Activated naive CD4-positive, alpha-beta T cell treated with anti-CD3 and anti-CD28 coated beads, Interleukin-2, amount 10 ng/mL, durations not matched to agents 7 days and 5 days (primary cell): ENCODE data around the gene ZNF746.

Experiments
- CTCF ChIA-PET: fragments of 350-600 bp; sonication (Branson Sonifier 250); formaldehyde crosslinking; loops from one replicate; lab custom pipeline; 2021; ENCODE audit warnings: antibody characterized with exemption; lab: Charles Lee
- DNase-seq: peaks from one replicate; pipeline ENCODE4 v3.0.0-alpha.2; 2020
- H3K27ac Mint-ChIP-seq: one replicate; pipeline ENCODE4 v1.8.0; 2021; ENCODE audit warnings: mild to moderate bottlenecking, moderate library complexity, mixed read lengths
- H3K27me3 Mint-ChIP-seq: one replicate; pipeline ENCODE4 v1.8.0; 2021; ENCODE audit warnings: mild to moderate bottlenecking, mixed read lengths
- H3K36me3 Mint-ChIP-seq: one replicate; pipeline ENCODE4 v1.8.0; 2021; ENCODE audit warnings: mixed read lengths
- H3K4me1 Mint-ChIP-seq: one replicate; pipeline ENCODE4 v1.8.0; 2021; ENCODE audit warnings: mixed read lengths
- H3K4me3 Mint-ChIP-seq: one replicate; pipeline ENCODE4 v1.8.0; 2021; ENCODE audit warnings: mild to moderate bottlenecking, moderate library complexity, mixed read lengths
- H3K9me3 Mint-ChIP-seq: one replicate; pipeline ENCODE4 v1.8.0; 2021; ENCODE audit warnings: mixed read lengths

Gene ZNF746

DNA sequence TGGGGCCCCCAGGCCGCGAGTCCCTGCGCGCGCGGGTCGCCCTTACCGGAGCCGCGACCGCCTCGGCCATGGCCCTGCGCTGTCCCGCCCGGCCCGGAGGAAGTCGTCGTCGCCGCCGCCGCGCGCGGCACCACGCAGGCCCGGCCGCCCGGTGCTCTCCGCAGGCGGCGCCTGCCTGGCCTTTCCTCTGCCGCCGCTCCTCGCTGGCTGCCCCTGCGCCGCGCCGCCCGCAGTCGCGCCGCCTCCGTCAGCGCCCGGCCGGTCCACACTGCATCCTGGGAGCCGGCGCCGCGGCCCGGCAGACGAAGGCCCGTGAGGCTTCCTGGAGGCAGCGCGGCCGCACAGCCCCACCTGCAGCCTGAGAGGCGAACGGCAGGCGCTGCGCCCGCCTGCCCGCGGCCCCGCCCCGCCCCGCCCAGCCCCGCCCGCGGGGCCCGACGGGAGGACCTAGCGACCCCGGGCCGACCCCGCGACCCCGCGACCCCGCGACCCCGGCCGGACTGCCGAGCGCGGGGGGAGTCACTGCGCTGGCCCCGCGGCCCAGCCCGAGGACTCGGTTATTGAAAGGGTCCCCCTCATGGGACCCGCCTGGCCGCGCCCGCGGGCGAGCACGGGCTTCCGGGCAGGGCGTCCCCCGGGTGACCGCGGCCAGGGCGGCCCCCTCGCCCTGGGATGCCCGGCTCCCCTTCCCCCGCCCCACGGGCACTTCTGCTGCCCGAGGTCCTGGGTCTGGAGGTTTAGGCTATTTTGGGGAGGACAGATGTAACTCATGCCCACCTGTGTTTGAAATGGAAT is at the start of gene ZNF746:
Gene ZNF746 (minus strand): TSS at position 343 of the 795 bp plus-strand sequence. CDS start 273 bp downstream, at position 70.
- H3K4me3 Mint-ChIP-seq: peak within 1 kb of the TSS; percentile 90
- H3K36me3 Mint-ChIP-seq: peaks cover 24% of the 10 kb centered on the region
- CTCF ChIA-PET: no interaction called here
- H3K4me1 Mint-ChIP-seq: peaks cover 42% of the 10 kb centered on the region
- peak within 1 kb of the TSS; percentile 89 for H3K27ac Mint-ChIP-seq
- DNase-seq: peak; percentile 85
- peaks cover 10% of the 10 kb centered on the region for H3K27me3 Mint-ChIP-seq
- H3K9me3 Mint-ChIP-seq: no peaks in the 10 kb centered on the region

DNA sequence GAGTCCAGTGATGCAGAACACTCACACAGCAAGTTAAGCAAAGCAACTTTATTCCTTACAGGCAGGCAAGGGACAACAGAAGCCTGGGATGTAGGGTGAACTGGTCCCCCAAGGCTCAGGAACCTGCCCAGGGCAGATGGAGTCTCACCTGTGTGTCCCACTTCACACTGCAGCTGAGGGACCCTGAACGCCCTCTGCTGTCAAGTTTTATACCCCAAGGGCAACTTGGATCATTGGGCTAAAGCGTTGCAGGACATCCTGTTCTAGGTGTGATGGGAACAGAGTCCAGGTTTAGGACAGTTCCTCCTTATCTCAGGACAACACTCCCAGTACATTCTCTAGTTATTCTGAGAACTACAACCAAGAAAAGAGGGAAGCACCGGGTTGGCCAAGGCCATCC is 49.5 kb upstream of the ZNF746 start:
- DNase-seq: no peak
- H3K27me3 Mint-ChIP-seq: no peaks in the 10 kb centered on the region
- peaks cover 2% of the 10 kb centered on the region for H3K9me3 Mint-ChIP-seq
- CTCF ChIA-PET: no interaction called here
- H3K27ac Mint-ChIP-seq: no peak overlapping the region
- H3K4me1 Mint-ChIP-seq: no peaks in the 10 kb centered on the region
- peaks cover 60% of the 10 kb centered on the region for H3K36me3 Mint-ChIP-seq
- H3K4me3 Mint-ChIP-seq: no peak overlapping the region

DNA sequence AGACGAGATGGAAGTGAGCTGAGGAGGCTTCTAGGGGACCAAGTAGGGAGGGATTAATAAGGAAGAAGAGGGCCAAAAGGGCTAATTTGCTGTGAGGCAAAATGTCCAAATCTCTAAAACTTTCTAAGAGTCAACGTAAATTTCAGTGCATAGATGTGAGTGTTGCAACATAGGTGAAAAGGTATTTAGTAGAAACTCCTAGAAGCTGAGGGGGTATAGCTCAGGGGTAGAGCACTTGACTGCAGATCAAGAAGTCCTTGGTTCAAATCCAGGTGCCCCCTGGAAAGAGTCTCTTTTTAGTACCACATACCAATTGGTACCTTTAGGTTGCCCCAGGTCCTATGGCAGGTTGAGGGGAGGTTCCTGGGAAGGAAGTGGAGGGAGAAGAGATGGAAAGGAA is 48.7 kb upstream of the ZNF746 start:
- Mint-ChIP-seq H3K9me3 (peaks cover 3% of the 10 kb centered on the region), H3K27me3 (no peaks in the 10 kb centered on the region), H3K4me3 (no peak overlapping the region), H3K36me3 (peaks cover 52% of the 10 kb centered on the region), H3K4me1 (no peaks in the 10 kb centered on the region), H3K27ac (no peak overlapping the region)
- DNase-seq: no peak
- CTCF ChIA-PET: no interaction called here

DNA sequence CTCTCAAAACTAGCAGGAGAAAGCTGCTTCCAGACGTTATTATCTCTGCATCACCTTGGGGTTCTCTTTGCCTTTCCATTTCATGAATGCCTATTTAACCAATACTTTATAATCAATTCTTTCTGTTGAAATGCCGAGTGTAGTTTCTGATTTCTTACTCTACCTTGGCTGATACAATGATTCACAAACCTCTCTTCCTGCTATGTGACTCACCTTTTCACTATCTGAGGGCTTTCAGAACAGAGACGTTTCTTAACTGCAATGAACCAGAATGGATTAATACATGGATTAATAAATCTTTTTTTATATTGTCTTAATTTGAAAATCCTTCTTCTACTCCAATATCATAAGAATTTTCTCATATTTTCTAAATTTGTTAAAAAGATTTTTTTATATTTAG is 46.4 kb upstream of the ZNF746 start:
- Mint-ChIP-seq H3K27ac (no peak overlapping the region), H3K4me3 (no peak overlapping the region), H3K36me3 (peaks cover 43% of the 10 kb centered on the region), H3K9me3 (peaks cover 13% of the 10 kb centered on the region), H3K4me1 (no peaks in the 10 kb centered on the region), H3K27me3 (no peaks in the 10 kb centered on the region)
- CTCF ChIA-PET: interaction anchor here (1.5 kb wide), 1 partner anchor 55 kb away, joined by 4 read pairs; no protein-coding TSS in a partner anchor
- DNase-seq: no peak

DNA sequence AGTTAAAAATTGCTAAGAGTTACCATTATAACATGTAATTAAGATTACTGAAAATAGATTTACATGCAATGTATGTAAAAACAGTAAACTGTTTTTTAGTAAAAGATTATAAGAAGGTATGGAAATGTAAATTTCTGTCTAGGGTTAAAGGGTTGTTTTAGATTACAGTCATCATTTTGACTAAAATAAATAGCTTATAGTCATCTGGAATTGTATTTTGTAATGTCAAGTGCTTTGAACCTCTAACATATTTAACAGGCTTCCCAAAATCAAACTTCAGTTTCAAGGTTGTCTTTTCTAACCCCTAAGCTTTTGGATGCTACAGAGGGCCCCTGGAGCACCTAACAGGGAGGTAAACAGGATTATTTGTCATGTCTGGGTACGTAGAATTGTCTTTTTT is 35.0 kb upstream of the ZNF746 start:
- CTCF ChIA-PET: no interaction called here

DNA sequence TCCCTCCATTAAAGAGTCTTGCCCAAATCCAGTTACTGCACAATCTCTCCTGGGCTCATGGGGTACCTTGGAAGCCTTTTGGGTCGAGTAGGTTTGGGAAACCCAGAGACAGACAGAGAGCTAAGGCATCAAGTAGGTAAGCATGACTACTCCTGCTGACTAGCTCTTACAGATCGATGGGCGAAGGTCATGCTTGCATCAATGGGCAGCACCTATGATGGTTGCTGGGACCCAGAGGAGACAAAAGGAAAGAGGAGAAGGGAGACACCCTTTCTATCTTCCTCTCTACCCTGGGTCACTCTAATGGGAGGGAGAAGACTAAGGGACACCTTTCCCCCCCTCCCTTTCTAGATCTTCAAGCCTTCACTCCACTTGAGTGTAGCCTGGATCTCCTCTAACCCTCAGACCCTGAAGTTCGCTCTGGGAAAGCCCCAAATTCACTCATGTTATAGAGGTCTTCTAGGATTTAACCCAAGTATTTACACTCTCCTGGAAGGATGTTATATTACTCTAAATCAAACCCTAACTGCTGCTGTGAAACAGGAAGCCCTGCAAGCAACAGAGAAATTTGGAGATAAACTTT is 31.6 kb upstream of the ZNF746 start:
- Mint-ChIP-seq H3K27ac (no peak overlapping the region), H3K9me3 (peaks cover 50% of the 10 kb centered on the region), H3K36me3 (peaks cover 12% of the 10 kb centered on the region), H3K4me1 (no peaks in the 10 kb centered on the region), H3K27me3 (peaks cover 9% of the 10 kb centered on the region), H3K4me3 (no peak overlapping the region)
- no peak for DNase-seq
- CTCF ChIA-PET: no interaction called here

More for the DNA sequence above, 35.0 kb upstream of the ZNF746 start:
- peaks cover 14% of the 10 kb centered on the region for H3K36me3 Mint-ChIP-seq
- no peak overlapping the region for H3K27ac Mint-ChIP-seq
- peaks cover 42% of the 10 kb centered on the region for H3K9me3 Mint-ChIP-seq
- peaks cover 4% of the 10 kb centered on the region for H3K27me3 Mint-ChIP-seq
- no peak for DNase-seq
- H3K4me1 Mint-ChIP-seq: peaks cover 15% of the 10 kb centered on the region
- H3K4me3 Mint-ChIP-seq: no peak overlapping the region

DNA sequence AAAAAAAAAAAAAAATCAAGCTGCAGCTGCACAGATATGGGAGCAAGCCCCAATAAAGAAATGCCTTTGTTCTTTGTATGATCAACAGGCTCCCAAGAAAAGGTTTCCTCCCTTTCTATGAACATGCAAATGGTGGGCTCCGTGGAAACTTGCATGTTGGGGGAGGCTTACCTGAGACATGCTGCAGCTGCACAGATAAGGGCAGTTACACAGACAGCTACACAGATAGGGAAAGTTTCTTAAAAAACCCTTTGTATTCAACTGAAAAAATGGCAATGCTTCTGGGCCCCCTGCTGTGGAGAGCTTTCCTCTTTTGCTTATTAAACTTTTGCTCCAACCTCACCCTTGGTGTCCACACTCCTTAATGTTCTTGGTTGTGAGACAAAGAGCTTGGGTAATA is 29.8 kb upstream of the ZNF746 start:
- H3K4me3 Mint-ChIP-seq: no peak overlapping the region
- H3K27me3 Mint-ChIP-seq: peaks cover 9% of the 10 kb centered on the region
- peaks cover 48% of the 10 kb centered on the region for H3K9me3 Mint-ChIP-seq
- H3K4me1 Mint-ChIP-seq: no peaks in the 10 kb centered on the region
- no peak overlapping the region for H3K27ac Mint-ChIP-seq
- CTCF ChIA-PET: no interaction called here
- peaks cover 12% of the 10 kb centered on the region for H3K36me3 Mint-ChIP-seq
- DNase-seq: no peak

DNA sequence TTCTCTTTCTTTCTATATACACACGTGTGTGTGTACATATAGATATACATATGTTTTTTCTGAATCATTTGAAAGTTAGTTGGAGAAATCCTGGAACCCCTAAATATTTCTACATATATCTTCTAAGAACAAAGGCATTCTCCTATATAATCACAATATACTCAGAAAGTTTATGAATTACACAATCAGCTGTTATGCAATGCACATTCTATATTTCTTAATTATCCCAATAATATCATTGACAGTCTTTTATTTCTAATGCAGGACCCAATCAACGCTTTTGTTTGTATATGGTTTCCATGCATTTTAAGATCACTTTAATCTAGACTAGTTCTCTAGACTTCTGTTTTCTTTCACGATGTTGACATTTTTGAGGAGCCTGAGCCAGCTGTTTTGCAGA is 27.7 kb upstream of the ZNF746 start:
- Mint-ChIP-seq H3K27me3 (peaks cover 9% of the 10 kb centered on the region), H3K36me3 (peaks cover 10% of the 10 kb centered on the region)
- no peak for DNase-seq

DNA sequence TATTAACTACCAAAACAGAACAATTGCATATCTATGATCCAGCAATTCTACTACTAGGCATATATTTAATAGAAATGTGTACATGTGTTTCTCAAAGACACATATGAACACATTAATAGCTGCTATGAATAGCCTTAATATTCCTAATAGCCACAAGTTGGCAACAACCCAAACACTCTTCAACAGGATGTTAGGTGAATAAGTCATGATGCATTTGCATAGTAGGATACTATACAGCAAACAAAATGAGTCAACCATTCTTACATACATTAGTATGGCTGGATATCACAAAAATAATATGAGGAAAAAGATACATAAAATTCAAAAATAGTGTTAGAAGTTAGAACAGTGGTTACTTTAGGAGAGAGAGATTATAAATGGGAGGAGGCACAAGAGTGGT is 26.8 kb upstream of the ZNF746 start:
- Mint-ChIP-seq H3K4me3 (no peak overlapping the region), H3K27me3 (peaks cover 9% of the 10 kb centered on the region), H3K4me1 (no peaks in the 10 kb centered on the region), H3K27ac (no peak overlapping the region), H3K36me3 (peaks cover 10% of the 10 kb centered on the region), H3K9me3 (peaks cover 26% of the 10 kb centered on the region)
- DNase-seq: no peak
- CTCF ChIA-PET: no interaction called here

More for the DNA sequence above, 27.7 kb upstream of the ZNF746 start:
- Mint-ChIP-seq H3K27ac (no peak overlapping the region), H3K4me1 (no peaks in the 10 kb centered on the region), H3K9me3 (peaks cover 35% of the 10 kb centered on the region), H3K4me3 (no peak overlapping the region)
- CTCF ChIA-PET: no interaction called here

DNA sequence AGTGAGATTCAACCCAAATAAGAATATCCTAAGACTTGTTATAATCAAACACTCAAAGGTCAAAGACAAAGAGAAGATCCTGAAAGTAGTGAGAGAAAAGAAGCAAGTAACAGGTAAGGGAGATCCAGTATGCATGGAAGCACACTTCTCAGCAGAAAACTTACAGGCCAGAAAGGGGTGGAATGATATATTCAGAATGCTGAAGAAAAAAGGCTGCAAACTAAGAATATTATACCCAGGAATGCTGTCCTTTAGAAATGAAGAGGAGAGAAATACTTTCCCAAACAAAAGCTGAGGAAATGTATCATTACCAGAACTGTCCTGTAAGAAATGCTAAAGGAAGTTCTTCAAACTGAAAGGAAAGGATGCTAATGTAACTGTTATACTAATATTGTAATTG is 12.6 kb upstream of the ZNF746 start:
- CTCF ChIA-PET: no interaction called here
- DNase-seq: no peak
- Mint-ChIP-seq H3K9me3 (peaks cover 33% of the 10 kb centered on the region), H3K4me3 (no peak overlapping the region), H3K27ac (no peak overlapping the region), H3K36me3 (peaks cover 6% of the 10 kb centered on the region), H3K27me3 (peaks cover 19% of the 10 kb centered on the region), H3K4me1 (no peaks in the 10 kb centered on the region)

DNA sequence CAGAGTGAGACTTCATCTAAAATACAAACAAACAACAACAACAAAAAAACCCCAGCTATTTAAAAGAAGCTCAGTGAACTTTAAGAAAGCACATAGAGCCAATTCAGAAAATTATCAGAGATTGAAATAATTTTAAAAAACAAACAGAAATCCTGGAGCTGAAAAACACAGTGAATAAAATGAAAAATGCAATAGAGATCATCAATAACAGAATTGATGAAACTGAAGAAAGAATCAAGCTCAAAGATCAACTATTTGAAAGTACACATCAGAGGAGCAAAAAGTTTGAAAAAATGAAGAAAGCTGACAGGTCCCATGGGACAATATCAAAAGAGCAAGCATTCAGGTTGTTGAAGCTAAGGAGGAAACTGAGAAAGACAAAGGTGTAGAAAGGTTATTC is 12.2 kb upstream of the ZNF746 start:
- CTCF ChIA-PET: no interaction called here
- peaks cover 37% of the 10 kb centered on the region for H3K9me3 Mint-ChIP-seq
- H3K27ac Mint-ChIP-seq: no peak overlapping the region
- peaks cover 9% of the 10 kb centered on the region for H3K36me3 Mint-ChIP-seq
- DNase-seq: no peak
- no peak overlapping the region for H3K4me3 Mint-ChIP-seq
- no peaks in the 10 kb centered on the region for H3K4me1 Mint-ChIP-seq
- H3K27me3 Mint-ChIP-seq: peaks cover 19% of the 10 kb centered on the region

DNA sequence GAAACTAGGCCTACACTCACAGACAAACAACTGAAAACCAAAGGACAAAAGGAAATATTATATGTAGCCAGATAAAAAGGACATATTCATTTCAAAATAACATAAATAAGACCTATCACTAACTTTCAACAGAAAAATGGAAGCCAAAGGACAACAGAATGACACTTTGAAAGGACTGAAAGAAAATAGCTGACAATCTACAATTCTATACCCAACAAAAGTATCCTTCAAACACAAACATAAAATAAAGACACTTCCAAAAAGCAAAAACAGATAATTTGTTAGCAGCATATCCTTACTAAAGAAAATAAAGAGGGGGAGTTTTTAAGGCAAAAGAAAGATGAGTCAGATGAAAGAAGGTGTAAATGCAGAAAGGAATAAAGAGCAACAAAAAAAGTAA is 7.9 kb upstream of the ZNF746 start:
- CTCF ChIA-PET: no interaction called here
- H3K27ac Mint-ChIP-seq: no peak overlapping the region
- H3K36me3 Mint-ChIP-seq: peaks cover 9% of the 10 kb centered on the region
- H3K9me3 Mint-ChIP-seq: peaks cover 26% of the 10 kb centered on the region
- peaks cover 20% of the 10 kb centered on the region for H3K27me3 Mint-ChIP-seq
- H3K4me3 Mint-ChIP-seq: no peak overlapping the region
- peaks cover 5% of the 10 kb centered on the region for H3K4me1 Mint-ChIP-seq
- no peak for DNase-seq

DNA sequence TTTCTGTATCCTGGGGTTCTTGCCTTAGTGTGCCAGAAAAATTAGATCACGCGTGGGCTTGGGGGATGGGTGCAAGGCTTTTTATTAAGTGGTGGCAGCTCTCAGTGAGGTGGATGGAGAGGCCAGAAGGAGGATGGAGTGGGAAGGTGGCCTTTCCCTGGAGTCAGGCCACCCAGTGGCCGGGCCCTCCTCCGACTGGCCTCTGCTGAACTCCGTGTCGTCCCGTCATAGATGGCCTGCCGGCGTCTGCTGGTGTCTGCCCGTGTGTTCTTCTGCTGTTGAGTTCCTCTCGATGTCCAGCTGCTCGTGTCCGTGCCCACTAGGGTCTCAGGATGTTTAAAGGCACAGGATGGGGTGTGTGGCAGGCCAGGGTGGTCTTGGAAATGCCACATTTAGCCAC is 4.0 kb upstream of the ZNF746 start:
- no peak for DNase-seq
- Mint-ChIP-seq H3K36me3 (peaks cover 5% of the 10 kb centered on the region), H3K27ac (no peak overlapping the region), H3K9me3 (peaks cover 10% of the 10 kb centered on the region), H3K27me3 (peaks cover 15% of the 10 kb centered on the region), H3K4me1 (peaks cover 19% of the 10 kb centered on the region), H3K4me3 (no peak overlapping the region)
- CTCF ChIA-PET: interaction anchor here (1.1 kb wide), 1 partner anchor 97 kb away, joined by 3 read pairs; no protein-coding TSS in a partner anchor

DNA sequence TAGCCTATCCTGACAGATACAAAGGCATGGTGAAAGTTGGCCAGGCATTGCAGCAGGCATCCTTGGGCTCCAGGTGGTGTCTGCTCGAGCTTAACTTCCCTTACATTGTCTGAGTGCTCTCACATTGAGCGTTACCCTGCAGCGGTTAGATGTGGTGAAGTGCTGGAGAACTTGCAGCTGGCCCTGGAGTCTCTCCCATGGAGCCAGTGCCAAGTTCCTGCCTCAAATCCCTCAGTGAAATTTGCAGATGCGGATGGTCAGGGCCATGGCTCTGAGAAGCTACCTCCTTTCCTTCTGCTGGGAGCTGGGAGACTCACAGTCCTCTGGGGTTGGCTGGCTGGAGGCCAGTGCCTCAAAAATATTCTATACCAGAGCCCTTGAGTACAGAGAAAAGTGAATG is 3.3 kb upstream of the ZNF746 start:
- no peak overlapping the region for H3K4me3 Mint-ChIP-seq
- CTCF ChIA-PET: interaction anchor here (2.1 to 2.6 kb wide), 2 partner anchors 98 to 124 kb away, joined by 6 to 12 read pairs; no protein-coding TSS in a partner anchor
- no peak for DNase-seq
- H3K36me3 Mint-ChIP-seq: peaks cover 5% of the 10 kb centered on the region
- peaks cover 8% of the 10 kb centered on the region for H3K9me3 Mint-ChIP-seq
- peaks cover 26% of the 10 kb centered on the region for H3K4me1 Mint-ChIP-seq
- H3K27me3 Mint-ChIP-seq: peaks cover 15% of the 10 kb centered on the region
- H3K27ac Mint-ChIP-seq: no peak overlapping the region

DNA sequence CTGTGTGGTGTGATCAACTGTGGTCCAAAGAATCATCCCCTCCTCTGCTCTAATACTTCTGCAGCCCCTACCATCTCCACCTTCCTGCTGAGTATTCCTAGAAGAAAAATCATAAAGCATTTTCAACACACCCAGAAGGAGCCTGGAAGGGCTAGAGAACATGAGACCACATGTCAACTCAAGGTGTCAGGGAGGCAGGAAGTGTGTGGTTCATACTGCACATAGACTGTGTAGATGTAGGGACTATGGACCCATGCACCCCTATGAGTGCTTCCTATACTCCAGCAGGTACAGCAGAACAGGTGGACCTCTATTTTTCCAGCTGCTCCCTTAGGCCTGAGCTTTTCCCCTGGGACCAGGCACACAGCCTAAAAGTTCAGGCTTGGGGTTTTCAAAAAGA is 2.6 kb upstream of the ZNF746 start:
- DNase-seq: no peak
- Mint-ChIP-seq H3K36me3 (peaks cover 6% of the 10 kb centered on the region), H3K27ac (peak overlapping the region; percentile 61), H3K4me1 (peaks cover 33% of the 10 kb centered on the region), H3K4me3 (peak overlapping the region; percentile 49), H3K27me3 (peaks cover 15% of the 10 kb centered on the region), H3K9me3 (peaks cover 3% of the 10 kb centered on the region)
- CTCF ChIA-PET: interaction anchor here (1.4 to 2.6 kb wide), 3 partner anchors 99 to 242 kb away, joined by 3 to 12 read pairs (median 6); no protein-coding TSS in a partner anchor
